ENCODE data around the gene SORCS2.

SORCS2 gene

DNA sequence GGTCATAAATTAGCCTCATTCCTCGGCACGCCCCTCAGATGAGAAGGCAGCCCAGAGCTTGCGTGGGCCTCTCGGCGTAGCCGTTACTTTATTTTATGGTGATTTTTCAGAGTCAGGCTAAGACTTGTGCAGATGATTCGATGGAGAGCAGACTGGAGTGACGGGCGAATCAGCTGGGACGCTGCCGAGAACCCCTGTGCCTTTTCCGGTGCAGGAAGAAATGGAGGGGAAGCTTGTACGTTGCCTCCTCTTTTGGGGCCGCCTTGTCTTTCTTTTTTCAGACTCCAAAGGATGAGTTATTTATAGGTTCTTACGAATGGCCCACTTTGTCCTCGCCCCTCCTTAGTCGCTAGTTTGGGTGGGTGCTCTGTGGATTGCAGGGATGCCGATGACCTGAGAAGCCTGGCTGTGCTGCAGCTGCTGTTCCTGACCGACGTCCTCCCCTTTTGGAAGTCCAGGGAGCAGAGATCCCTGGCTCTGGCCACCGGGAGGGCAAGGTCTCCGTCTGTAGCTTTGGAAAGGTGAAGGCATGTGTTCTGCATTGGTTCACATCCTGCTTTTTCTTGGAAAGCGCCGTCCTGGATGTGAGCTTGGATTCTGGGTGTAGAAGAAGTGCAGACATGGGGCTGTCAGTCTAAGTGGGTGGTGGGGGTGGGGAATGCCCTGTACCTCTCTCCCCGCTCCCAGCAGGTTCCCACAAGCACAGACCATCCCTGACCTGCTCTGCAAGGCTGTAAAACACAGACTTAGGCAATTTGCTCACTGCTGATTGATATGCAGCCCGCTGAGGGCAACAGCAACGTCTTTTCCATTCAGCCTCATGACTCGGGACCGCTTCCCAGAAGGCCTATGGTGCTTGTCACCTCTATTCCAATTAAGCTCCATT, 9.3 kb downstream of the SORCS2 start:
- Histone ChIP-seq H3F3A (ENCODE audit: control insufficient read depth, insufficient read depth) (no peaks in the 10 kb centered on the region), H3K9me2 (replicated peaks; ENCODE audit: control insufficient read depth, low read length) (no peaks in the 10 kb centered on the region), H3K4me2 (ENCODE audit: low read length) (no peak overlapping the region), H3K36me3 (ENCODE audit: control insufficient read depth, low read length) (no peaks in the 10 kb centered on the region), H3K27ac (ENCODE audit: low read depth, low read length) (no peak overlapping the region), H4K20me1 (ENCODE audit: control insufficient read depth, insufficient read depth, low read depth, low read length) (no peaks in the 10 kb centered on the region), H3K4me3 (ENCODE audit: low read length) (no peak overlapping the region), H3K79me2 (ENCODE audit: control insufficient read depth, low read length) (no peaks in the 10 kb centered on the region), H3K4me1 (ENCODE audit: control insufficient read depth, low read length) (no peaks in the 10 kb centered on the region), H3K9me3 (ENCODE audit: control insufficient read depth, insufficient read depth, low read length) (no peaks in the 10 kb centered on the region), H3K27me3 (ENCODE audit: control insufficient read depth, low read length) (peaks cover 5% of the 10 kb centered on the region; the same call in 1 of the 2 replicates)
- TF ChIP-seq, protein P1, sequence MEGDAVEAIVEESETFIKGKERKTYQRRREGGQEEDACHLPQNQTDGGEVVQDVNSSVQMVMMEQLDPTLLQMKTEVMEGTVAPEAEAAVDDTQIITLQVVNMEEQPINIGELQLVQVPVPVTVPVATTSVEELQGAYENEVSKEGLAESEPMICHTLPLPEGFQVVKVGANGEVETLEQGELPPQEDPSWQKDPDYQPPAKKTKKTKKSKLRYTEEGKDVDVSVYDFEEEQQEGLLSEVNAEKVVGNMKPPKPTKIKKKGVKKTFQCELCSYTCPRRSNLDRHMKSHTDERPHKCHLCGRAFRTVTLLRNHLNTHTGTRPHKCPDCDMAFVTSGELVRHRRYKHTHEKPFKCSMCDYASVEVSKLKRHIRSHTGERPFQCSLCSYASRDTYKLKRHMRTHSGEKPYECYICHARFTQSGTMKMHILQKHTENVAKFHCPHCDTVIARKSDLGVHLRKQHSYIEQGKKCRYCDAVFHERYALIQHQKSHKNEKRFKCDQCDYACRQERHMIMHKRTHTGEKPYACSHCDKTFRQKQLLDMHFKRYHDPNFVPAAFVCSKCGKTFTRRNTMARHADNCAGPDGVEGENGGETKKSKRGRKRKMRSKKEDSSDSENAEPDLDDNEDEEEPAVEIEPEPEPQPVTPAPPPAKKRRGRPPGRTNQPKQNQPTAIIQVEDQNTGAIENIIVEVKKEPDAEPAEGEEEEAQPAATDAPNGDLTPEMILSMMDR (IDR thresholded peaks at IDR 0.05; ENCODE audit: low read depth, low read length, poor library complexity, severe bottlenecking) = no peak
- TF ChIP-seq EZH2phosphoT487 (IDR thresholded peaks at IDR 0.05; ENCODE audit: borderline replicate concordance, low read length) = no peak

DNA sequence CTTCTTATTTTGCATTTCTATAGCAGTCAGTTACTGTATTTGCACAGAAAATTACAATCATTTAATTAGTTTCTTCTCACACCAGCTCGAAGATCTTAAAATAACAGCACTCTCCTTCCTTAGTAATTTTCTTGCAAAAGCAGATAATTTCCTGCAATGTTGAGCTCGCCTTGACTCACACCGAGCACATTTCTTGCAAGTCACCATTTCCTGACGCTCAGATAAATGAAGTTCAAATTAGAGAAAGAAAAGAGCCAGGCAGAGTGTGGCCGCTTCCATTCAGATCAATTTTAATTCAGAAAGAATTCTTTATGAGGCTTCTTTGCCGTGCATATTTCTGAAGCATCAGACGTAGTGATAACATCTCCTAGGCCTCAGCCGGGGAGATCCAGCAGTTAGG, 10.1 kb downstream of the SORCS2 start:
- H3K4me2 ChIP-seq (ENCODE audit: low read length) = no peak overlapping the region
- no peaks in the 10 kb centered on the region for H3K27me3 ChIP-seq (ENCODE audit: control insufficient read depth, low read length)
- no peak for TF ChIP-seq EZH2phosphoT487 (IDR thresholded peaks at IDR 0.05; ENCODE audit: borderline replicate concordance, low read length)
- TF ChIP-seq, protein P1 (IDR thresholded peaks at IDR 0.05; ENCODE audit: low read depth, low read length, poor library complexity, severe bottlenecking) = no peak

DNA sequence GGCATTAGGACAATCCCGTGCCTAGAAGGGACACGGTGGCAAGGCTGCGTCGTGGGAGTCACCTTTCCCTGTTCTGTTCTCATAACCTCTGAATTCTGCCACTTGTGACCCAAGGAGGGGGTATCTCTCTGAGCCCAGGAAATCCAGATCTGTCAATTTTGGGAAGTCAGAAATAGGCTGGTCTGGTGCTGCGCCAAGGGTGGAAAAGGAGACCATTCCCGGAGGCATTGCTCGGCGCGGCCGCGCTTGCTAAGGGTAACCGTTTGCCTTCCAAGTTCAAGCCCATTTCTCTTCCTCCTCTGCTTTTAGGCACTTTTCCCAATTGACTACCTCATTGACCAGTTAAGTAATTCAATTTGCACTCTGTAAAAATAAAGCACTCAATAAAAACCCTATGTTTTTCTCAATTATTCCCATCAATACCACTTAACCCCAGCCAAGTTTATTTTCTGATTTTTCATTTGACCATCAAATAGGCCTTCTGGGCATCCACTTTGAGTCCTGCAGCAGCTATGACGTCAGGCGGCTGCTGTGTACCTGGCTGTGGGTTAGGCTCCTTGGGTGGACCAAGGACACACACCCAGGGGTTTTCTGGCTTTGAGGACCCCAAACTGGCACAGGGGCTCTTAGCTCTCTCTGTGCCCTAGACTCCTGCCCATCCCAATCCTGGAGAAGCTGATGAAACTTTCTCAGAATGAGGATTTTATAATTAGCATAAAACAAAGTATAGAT, 12.5 kb downstream of the SORCS2 start:
- no peak overlapping the region for H3K4me2 ChIP-seq (ENCODE audit: low read length)
- no peaks in the 10 kb centered on the region for H3K79me2 ChIP-seq (ENCODE audit: control insufficient read depth, low read length)
- TF ChIP-seq EZH2phosphoT487 (IDR thresholded peaks at IDR 0.05; ENCODE audit: borderline replicate concordance, low read length) = no peak
- TF ChIP-seq, protein P1 (IDR thresholded peaks at IDR 0.05; ENCODE audit: low read depth, low read length, poor library complexity, severe bottlenecking) = no peak
- no peaks in the 10 kb centered on the region for H3K36me3 ChIP-seq (ENCODE audit: control insufficient read depth, low read length)
- H4K20me1 ChIP-seq (ENCODE audit: control insufficient read depth, insufficient read depth, low read depth, low read length) = no peaks in the 10 kb centered on the region
- H3K9me3 ChIP-seq (ENCODE audit: control insufficient read depth, insufficient read depth, low read length) = no peaks in the 10 kb centered on the region
- no peaks in the 10 kb centered on the region for H3K4me1 ChIP-seq (ENCODE audit: control insufficient read depth, low read length)
- no peaks in the 10 kb centered on the region for H3K9me2 ChIP-seq (replicated peaks; ENCODE audit: control insufficient read depth, low read length)
- H3K4me3 ChIP-seq (ENCODE audit: low read length) = no peak overlapping the region
- H3K27ac ChIP-seq (ENCODE audit: low read depth, low read length) = no peak overlapping the region
- H3F3A ChIP-seq (ENCODE audit: control insufficient read depth, insufficient read depth) = no peaks in the 10 kb centered on the region
- no peaks in the 10 kb centered on the region for H3K27me3 ChIP-seq (ENCODE audit: control insufficient read depth, low read length)

More for the DNA sequence above, 10.1 kb downstream of the SORCS2 start:
- Histone ChIP-seq H3K36me3 (ENCODE audit: control insufficient read depth, low read length) (no peaks in the 10 kb centered on the region), H3K27ac (ENCODE audit: low read depth, low read length) (no peak overlapping the region), H3K79me2 (ENCODE audit: control insufficient read depth, low read length) (no peaks in the 10 kb centered on the region), H3F3A (ENCODE audit: control insufficient read depth, insufficient read depth) (no peaks in the 10 kb centered on the region), H4K20me1 (ENCODE audit: control insufficient read depth, insufficient read depth, low read depth, low read length) (no peaks in the 10 kb centered on the region), H3K4me3 (ENCODE audit: low read length) (no peak overlapping the region), H3K9me2 (replicated peaks; ENCODE audit: control insufficient read depth, low read length) (no peaks in the 10 kb centered on the region), H3K4me1 (ENCODE audit: control insufficient read depth, low read length) (no peaks in the 10 kb centered on the region), H3K9me3 (ENCODE audit: control insufficient read depth, insufficient read depth, low read length) (no peaks in the 10 kb centered on the region)

Measured in DOHH2 (cell line).